GM18507 (cell line): Measurements from ENCODE around the gene LRRC1.

ENCODE experiments used
- DNase-seq: peaks from one replicate; pipeline ENCODE4 v3.0.0; 2011; ENCODE audit warnings: low read depth; ENCODE audit not compliant: insufficient read length; ENCODE audit errors: extremely low spot score
- FAIRE-seq: peaks from 2 replicates; lab custom pipeline; 2011; peaks lifted over from hg19 to GRCh38; lab: Jason Lieb, UNC

LRRC1 gene

DNA sequence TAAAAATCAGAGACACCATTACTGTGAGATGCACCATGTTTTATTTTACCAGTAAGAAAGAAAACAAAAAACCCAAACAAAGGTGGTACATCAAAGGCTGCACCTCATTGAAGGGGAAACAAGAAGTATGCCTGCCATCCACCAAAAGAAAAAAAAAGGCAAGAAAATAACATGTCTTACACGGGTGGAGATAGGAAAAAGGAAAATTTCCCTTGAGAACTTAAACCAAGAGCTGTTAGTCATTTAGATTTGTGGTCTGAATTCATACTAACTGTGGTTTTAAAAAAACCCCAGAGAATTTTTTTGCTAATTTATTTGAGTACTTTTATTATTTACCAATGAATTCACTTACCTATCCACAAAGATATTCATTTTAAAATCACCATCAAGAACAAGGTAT, 144.0 kb downstream of the LRRC1 start:
- DNase-seq = no peak
- FAIRE-seq = peak; percentile 44

DNA sequence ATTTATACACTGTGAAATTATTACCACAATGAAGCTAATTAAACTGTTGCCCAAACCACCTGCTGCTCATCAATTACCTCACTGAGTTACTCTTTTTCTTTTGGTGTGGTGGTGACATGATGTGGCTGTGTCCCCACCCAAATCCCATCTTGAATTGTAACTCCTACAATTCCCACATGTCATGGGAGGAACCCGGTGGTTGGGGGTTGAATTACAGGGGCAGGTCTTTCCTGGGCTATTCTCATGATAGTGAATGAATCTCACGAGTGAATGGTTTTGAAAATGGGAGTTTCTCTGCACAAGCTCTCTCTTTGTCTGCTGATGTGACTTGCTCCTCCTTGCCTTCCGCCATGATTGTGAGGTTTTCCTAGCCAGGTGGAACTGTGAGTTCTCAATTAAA, 145.0 kb downstream of the LRRC1 start:
- FAIRE-seq (peak; percentile 45), DNase-seq (no peak)

DNA sequence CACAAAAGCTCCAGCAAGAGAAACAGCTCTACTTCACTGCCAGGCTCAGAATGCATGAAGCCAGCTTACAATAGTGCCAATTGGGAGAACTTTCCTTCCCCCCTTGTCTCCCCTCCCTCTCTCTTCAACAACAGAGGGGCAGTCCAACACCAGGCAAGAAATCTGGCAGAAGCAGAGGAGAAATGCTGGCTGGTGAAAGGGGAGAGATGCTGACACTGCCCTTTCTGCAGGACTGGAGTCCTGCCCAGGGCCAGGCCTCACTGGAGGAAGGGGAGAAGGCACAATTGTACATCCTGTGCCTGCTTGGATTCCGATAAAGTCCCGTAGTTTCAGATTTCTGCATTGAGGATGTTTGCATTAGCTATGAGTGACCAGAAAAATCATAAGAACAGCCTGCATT, 148.6 kb downstream of the LRRC1 start:
- DNase-seq (no peak), FAIRE-seq (no peak)

DNA sequence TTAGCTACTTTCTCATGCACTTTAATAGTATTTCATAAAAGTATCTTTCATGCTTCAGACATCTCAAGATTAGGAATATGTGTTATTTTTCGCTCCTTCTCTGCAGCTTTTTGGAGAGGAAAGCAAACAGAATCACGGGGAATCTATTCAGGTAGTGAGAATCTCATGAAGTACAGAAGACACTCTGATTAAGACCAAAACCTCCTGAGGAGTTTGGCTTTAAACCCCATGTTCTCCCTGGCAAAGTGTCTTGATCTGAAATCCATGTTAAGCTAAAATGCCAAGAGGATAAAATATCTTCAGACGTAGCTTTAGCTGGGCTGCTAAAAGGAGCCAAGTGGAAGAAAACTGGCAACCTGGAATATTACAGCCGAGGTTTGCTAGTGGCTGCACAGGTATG, 149.3 kb downstream of the LRRC1 start:
- FAIRE-seq (no peak), DNase-seq (no peak)

DNA sequence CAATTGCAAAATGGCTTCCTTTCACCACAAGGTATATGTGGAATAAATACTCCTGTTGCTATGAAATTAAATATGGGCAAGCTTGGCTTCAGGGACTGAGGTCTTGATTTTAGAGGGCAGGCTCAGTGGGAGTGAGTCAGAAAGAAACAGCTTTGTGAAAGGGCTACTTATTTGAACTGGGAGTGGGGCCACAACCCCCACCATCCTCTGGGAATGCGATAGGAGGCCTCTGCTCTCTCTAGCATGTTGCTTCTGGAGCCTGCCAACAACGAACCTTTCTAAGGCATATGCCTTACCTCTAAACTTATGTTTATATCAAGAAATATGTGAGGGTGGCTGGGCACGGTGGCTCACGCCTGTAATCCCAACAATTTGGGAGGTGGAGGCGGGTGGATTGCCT, 149.7 kb downstream of the LRRC1 start:
- no peak for FAIRE-seq
- DNase-seq = no peak

DNA sequence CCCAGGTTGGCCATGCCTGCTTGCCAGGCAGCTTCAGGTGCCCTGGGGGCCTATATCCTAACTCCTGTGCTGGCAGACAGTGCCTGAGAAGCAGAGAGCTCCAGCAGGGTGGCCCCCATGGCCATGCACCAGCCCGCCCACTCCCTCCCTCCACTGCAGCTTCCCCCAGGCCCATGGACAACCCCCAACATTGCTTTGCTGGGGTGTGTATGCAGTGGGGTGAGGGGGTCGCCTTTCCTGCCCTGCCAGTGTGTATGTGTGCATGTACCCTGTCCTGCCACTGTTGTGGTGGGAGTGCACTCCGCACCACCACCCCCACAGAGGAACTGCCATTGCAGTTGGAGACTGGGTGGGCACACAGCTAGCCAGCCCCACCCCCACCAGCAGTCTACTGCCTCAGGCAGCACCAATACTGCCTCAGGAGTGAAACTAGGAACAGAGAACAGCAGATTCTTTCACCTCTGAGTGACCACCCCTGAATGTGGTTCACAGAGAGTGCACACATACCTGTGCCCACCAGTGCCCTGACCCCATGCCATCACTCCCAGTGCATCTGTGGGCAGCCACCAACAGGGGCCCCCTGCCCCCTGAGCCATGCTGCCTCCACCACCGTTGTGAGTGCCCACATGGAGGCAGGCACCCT, 151.1 kb downstream of the LRRC1 start:
- FAIRE-seq = no peak
- DNase-seq = no peak

DNA sequence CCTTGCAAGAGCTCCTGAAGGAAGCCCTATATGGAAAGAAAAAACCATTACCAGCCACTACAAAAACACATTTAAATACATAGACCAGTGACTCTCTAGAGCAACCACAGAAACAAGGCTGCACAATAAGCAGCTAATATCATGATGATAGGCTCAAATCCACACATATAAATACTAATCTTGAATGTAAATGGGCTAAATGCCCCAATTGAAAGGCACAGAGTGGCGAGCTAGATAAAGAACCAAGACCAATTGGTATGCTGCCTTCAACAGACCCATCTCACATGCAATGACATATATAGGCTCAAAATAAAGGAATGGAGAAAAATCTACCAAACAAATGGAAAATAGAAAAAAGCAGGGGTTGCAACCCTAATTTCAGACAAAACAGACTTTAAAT, 153.0 kb downstream of the LRRC1 start:
- FAIRE-seq = no peak
- no peak for DNase-seq

DNA sequence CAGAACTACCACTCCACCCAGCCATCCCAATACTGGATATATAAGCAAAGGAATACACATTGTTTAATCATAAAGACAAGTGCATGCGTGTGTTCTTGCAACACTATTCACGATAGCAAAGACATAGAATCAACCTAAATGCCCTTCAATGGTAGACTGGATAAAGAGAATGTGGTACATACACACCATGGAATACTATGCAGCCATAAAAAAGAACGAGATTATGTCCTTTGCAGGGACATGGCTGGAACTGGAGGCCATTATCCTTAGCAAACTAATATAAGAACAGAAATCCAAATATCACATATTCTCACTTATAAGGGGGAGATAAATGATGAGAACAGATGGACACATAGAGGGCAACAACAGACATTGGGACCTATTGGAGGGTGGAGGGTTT, 156.6 kb downstream of the LRRC1 start:
- no peak for FAIRE-seq
- DNase-seq = no peak

DNA sequence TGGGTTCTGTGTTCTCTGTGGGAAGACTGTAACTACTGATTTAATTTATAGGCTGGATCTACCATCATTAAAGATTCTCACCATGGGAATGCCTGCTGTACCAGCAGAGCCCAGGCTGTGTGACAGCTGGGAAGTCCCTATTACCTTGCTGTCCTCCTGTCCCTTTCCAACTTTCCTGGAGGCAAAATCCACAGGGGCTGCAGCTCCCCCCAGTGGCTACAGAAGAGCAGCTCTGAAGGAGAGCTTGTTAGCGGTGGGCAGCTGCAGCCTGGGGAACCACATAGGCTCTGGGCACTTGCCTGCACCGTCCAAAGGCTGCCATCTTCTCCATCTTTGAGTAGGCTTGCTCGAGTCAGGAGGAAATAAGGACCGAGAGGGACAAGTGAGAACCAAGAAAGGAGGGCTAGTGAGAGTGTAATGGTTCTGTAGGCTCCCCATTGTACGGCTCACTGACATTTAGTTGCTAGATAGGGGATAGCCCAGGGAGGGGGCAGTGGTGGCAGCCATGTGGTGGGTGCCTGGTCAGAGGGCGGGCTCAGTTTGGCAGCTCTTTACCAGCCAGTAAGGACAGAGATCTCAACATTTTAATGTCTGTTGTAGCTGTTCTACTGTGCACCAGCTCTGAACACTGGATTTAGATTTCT, 161.4 kb downstream of the LRRC1 start:
- FAIRE-seq (peak; percentile 89), DNase-seq (peak; percentile 36)

DNA sequence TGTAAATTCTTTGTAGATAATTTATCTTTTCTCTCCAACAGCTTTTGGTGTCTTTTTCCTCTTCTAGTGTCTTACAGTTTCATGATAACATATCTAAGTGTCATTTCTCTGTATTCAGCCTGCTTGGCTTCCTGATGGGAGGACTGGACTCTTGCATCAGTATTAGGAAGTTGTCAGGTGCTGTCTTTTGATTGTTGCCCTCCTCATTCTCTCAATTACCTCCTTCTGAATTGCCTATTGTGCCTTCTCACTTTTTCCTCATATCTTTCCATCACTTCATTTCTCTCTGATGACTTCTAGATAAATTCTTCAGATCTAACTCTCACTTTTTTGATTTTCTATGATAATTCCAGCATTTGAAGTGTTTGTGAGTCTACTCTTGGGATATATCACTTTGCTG, 162.0 kb downstream of the LRRC1 start:
- no peak for FAIRE-seq
- no peak for DNase-seq

DNA sequence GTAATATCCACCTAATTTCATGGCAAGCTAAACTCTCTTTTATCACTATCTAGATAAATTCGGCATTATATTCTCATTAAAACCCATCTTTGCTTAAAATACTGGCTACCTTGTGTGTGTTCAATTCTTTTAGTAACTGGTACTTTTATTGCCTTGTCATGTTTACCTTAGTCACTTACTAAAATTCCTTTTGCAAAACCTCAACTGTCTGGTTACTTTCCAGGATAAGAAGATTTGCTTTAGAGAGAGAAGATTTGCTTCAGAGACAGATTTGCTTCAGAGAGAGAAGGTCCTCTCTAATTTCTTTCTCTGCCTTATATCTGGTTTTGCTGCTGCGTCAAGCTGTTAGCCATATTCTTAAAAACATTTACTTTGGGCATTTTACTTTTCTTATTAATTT, 164.9 kb downstream of the LRRC1 start:
- no peak for DNase-seq

DNA sequence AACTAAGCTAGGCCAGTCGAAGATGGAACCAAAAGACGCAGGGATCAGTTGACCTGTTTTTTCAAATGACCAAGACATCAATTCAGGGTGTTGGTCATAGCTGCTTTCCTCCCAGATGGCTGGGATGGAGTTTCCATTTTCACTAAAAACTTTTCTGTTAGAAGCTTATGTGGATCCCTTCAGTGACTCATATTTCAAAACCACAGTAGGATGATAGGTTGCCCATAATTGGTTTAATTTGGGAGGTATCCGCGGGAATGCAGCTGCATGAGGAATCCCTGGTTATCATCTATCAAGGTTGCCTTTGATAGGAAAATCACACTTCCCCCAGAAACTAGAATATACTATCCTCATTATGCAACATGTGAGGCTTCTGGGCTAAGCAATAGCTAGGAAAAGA, 165.5 kb downstream of the LRRC1 start:
- DNase-seq (no peak), FAIRE-seq (no peak)

More for the DNA sequence above, 164.9 kb downstream of the LRRC1 start:
- FAIRE-seq = no peak

DNA sequence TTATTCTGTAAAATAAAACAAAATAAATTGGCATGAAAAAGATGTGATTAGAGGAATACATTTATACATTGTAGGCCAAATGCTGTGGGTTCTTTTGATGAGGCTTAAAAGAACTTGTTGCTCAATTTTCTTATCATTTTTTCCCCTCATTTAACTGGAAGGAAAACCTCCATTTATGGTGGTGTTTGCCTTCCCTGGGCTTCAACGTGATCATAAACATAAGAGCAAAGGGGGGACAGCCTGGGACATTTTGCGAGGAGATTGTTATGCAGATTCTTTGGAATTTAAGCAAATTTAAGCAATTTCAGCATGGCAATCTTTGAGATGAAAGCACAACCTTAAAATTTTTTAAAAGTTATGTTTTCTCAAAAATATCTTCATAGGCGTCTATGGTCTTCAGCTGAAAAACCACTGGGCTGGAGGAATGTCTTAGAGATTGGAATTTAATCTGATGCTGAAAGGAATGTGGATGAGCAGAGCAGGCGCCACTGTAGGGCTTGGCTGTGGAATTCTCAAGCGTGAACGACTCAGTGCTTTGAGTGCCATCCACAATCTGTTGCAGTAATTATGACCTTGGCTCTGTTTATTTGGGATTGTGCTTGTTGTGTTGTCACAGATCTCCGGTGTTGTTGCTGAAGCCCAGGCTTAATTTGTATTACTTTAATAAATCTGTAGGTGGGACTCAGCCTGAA, 167.0 kb downstream of the LRRC1 start:
- DNase-seq = no peak
- FAIRE-seq = no peak

DNA sequence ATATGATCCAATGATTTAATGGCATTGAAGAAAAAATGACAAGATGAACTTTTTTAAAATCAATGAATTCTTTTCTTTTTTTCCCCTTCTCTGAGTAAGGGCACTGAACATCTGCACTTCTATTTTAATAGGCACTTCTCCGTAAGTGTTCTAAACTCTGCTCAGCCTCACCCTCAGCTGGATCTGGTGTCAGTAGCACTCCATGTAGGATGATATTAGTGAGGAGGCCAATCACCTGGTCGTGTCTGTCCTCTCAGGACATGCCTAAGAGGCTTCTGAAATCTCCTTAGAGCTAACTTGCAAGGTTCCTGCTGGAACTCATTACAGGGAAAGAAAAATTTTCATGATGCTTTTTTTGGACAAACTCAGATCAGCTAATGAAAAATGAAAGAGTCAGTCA, 167.8 kb downstream of the LRRC1 start:
- DNase-seq = no peak

DNA sequence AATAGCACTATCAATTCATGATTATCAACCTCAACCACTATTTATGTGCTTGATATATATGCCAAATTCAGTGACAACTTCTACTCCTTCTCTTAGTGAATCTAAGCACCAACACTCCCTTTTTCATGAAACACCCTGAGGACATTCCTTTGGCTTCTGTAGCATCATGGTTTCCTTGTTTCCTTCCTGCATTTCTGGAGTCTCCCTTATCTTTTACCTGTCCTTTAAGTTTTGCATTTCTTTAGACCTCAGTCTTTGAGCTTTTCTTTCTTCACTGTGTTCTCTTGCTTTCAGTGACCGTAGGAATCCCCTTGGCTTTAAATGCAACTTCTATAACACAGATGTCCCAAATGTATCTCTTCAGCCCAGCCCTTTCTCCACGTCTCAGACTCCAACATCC, 172.6 kb downstream of the LRRC1 start:
- no peak for FAIRE-seq

More for the DNA sequence above, 167.8 kb downstream of the LRRC1 start:
- no peak for FAIRE-seq

More for the DNA sequence above, 172.6 kb downstream of the LRRC1 start:
- DNase-seq = no peak
